Stimulated activated CD4-positive, alpha-beta T cell treated with anti-CD3 and anti-CD28 coated beads, Interleukin-15, amount 100 ng/mL, for 1 hour (primary cell): ENCODE results near the gene OVCH2.

ENCODE experiments used
- DNase-seq, 2 donors: peaks; one replicate each; pipeline ENCODE4 v3.0.0-alpha.2; 2020; ENCODE audit warnings: low read depth in 1 of 2, low spot score in 1 of 2

The OVCH2 gene

GRCh38 chr11:7640816-7641215 lies 65.5 kb downstream of the OVCH2 start:
- no peak for DNase-seq

GRCh38 chr11:7639643-7640025 lies 66.6 kb downstream of the OVCH2 start:
- no peak for DNase-seq
